Testis (tissue), 2 donors: ENCODE measurements around the gene KIF6.
"Not testable (repeated sequence)": the region's sequence is repeated elsewhere in the genome, so short reads cannot be mapped to it uniquely, and the experiment has no call there.

Source experiments
- CTCF ChIP-seq, 3 experiments: fragments of 450-650 bp in 2 of 3; fragments of 200-600 bp in 1 of 3; sonication (generic) in 1 of 3; IDR thresholded peaks; one replicate each; pipeline ENCODE4 v1.5.1; 2016 to 2019; ENCODE audit warnings: antibody characterized with exemption in 3 of 3, mild to moderate bottlenecking in 2 of 3, moderate library complexity in 1 of 3
- POLR2A ChIP-seq: fragments of 450-650 bp; IDR thresholded peaks from one replicate; pipeline ENCODE4 v1.6.1; 2017; ENCODE audit warnings: antibody characterized with exemption, mild to moderate bottlenecking, moderate library complexity

GRCh38 chr6:39286596-39286995, 438.6 kb downstream of the KIF6 start:
- TF ChIP-seq POLR2A; CTCF (IDR thresholded peaks at IDR 0.05): not testable (repeated sequence)
